GM18868 (cell line): ENCODE data around the gene SRR.

Experiments used
- ATAC-seq: cut with Tn5 transposase; IDR thresholded peaks from one replicate; pipeline ENCODE4 v1.9.1; 2021; ENCODE audit warnings: mild to moderate bottlenecking, moderate library complexity; ENCODE audit not compliant: unreplicated experiment

Gene SRR

DNA sequence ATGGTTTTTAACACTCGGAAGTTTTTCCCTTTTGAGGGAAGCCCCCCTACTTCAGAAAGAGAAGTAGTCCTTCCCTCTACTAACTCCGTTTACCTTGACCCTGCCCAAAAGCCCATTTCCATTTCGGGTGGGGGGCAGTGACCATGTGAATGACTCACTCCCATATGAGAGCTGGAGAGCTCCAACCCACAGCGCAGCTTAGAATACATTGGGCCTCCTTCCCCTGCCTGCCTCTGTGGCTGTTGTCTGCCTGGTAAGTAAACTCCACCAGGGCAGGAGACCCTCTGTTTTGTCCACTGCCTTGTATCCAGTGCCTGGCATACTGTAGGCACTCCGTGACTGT lies 34.5 kb downstream of the SRR start:
- ATAC-seq: no peak

DNA sequence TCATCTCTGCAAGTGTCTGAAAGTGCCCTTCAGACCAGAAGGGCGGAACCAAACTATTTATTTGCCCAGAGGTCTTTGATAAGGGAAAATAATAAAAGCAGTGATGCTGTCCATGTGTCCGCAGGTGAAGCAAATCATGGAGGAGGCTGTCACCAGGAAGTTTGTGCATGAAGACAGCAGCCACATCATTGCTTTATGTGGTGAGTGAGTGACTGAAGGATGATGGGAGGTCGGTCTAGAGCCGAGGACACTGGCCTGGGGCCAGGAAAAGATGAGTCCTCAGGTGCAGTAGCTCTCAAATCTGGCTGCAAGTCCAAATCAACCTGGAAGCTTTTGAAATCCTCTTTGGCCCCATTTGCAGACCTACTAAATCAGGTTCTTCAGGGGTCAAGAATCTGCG lies 39.7 kb downstream of the SRR start:
- no peak for ATAC-seq

DNA sequence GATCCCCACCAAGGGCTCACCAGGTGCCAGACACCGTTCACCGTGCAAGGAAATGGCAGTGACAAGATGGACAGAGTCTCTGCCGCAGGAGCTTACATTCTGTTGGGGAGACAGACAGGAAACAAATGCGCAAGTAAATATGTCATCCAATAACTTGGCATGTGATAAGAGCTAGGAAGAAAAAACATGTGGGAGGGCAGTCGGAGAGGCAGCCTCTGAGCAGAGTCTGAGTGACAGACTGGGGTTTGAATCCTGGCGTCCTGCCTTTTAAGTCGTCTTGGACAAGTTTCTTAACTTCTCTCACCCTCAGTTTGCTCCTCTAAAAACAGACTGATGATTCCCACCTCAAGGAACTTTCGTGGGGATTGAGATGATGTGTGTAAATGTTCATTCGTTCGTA lies 40.8 kb downstream of the SRR start:
- ATAC-seq: no peak

DNA sequence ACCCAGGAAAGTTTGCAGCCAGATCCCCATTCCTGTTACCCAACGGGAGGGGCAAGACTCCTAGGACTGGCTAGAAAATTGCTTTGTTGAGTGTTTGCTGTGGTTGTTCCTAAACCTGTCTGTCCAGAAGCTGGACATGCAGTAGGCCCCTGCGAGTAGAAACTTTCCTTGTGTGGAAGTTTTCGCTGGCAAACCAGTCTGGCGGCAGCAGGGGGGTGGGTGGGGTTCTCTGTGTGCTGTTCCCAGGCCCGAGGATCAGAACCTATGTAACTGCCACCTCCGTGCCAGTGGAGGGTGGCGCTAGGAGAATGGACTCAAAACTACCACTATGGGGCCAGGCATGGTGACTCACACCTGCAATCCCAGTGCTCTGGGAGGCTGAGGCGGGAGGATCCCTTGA lies 42.7 kb downstream of the SRR start:
- no peak for ATAC-seq

DNA sequence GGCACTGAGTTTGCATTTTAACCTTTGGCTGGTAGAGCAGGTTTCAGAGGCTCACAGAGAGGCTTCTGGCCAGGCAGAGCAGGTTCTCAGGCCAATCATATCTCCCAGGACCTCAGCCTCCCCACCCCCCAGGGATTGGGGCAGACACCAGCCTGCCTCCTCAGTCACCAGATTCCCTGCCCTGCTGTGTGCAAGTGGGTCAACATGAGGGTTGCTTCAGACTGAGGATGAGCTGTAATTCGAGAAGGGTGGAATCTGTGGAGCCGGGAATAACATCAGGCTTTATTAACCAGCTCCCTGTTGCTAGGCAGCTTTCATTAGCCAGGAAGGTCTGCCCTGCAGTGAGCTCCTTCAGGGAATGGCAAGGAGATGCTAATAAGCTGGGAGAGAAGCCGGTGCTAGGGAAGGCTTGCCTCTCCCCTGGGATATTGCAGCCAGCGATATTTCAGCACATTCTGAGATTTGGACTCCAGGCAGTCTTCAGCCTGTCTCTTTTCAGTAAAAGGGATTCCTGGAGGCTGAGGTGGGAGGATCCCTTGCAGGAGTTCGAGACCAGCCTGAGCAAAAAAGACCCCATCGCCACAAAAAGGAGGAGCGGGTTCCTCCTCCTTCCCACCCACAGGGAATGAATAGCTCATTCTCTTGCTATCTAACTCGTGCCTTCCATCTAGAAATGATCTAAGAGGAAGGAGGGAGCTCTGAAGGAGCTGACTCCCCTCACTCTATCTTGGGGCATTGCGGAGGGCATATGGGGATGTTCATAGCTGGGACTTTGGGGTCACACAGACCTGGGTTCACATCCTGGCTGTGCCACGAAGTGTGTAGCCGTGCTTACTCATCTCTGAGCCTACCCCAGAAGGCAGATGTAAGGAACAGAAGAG lies 44.3 kb downstream of the SRR start:
- ATAC-seq: no peak

DNA sequence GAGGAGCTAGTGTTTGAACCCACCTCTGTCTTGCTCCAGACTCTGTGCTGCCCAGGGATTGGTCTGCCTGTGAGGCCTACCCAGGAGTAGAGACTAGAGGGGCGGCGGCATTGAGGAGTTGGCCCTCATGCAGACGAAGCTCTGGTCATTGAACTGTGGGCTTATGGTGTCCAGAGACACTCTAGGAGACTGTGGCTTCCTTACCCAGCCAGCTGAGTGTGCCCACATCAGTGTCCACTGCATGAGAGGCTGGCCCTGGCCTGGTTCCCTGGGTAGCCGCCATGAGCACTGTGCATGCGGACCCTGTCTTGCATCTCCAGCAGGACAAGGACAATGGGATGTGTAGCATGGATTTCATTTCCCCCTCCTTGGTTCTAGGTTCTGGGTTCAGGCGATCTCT lies 47.5 kb downstream of the SRR start:
- ATAC-seq: no peak

DNA sequence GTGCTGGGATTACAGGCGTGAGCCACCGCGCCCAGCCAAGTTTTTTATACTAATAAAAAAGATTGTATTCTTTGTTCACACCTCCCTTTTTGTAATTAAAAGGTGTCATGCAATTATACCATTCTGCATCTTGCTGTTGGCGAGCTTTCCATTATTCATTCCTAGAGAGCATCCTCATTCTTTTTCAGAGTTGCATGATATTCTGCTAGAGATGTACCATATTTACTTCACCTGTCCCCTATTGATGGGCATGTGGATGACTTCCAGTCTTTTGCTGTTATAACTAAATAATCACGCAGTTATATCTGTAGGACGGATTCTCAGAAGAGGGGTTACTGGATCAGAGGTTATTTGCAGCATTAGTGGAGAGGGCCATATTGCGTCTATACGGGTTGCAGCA lies 50.6 kb downstream of the SRR start:
- ATAC-seq: no peak

DNA sequence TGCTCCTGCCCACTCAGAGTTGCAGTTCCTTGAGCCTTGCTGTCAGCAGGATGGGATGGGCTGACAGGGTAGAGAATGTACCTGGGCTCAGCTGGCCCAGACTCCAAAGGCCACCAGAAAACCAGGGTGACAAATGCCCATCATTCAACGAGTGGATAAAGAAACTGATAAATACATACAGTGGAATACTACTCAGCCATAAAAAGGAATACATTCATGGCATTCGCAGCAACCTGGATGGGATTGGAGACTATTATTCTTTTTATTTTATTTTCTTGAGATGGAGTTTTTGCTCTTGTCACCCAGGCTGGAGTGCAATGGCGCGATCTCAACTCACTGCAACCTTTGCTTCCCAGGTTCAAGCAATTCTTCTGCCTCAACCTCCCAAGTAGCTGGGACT lies 53.5 kb downstream of the SRR start:
- no peak for ATAC-seq

DNA sequence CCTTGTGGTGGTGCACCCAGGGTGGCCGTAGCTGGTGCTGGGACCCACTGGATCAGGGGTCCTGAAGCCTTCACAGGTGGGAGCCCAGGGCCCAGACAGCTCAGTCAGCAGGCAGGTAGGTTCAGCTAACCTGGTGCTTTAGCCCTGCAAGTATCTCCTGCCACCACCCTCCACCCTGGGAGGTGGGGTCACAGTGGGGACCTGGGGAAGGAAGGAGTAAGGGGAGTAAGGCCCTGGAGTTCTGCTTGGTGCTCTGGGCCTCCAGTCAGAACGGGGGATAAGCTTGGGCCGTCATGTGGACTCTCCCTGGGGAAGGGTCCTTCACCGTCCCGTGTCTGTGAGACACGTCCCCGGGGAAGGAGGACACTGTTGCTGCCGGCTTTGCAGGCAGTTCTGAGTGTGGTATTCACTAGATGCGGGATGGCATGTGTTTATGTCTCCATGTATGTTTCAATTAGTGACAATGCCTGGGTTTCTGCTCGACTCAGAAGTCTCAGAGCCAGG lies 54.2 kb downstream of the SRR start:
- ATAC-seq: no peak

DNA sequence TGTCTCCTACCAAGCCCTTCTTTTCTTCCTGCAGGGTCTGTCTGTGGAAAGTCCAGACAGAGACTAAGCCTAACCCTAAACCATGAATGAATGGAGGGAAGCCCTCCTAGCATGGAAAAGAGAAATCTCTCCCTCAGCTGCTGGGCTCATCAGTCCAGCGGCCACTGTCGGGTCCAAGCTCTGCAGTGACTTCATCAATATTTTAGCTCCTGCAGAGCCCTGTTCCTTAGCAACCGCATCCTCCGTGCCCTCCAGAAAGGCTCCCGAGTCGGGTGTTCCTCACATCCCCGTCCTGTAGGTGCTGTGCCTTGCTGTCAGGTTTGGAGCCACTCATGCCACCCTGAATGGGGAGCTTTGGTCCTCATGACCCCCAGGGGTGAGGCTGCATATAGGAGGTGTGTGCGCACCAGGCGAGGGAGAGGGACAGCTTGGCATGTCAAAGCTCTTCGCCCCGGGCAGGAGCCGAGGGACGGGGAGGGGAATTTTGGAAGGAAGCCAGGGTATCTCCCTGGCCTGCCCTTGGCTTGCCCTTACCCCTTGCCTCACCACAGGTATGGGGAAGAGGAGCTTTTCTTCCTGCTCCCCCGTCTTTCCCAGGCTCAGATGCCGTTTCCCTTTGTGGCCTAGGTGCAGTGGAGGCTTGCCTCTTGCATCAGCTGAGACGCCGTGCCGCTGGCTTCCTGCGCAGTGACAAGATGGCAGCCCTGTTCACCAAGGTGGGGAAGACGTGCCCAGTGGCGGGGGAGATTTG lies 57.4 kb downstream of the SRR start:
- ATAC-seq: no peak

DNA sequence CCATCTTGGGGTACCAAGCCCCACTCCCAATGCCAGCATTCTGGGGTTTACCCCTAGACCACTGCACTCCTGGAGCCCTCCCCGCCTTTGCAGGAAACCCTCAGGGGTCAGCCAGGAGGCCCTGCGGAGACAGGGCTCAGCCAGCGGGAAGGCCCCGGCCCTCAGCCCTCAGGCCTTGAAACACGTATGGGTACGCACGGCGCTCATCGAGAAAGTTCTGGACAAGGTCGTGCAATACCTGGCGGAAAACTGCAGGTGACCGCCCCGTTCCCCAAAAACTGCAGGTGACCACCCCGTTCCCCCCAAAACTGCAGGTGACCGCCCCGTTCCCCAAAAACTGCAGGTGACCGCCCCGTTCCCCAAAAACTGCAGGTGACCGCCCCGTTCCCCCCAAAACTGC lies 58.3 kb downstream of the SRR start:
- ATAC-seq: no peak

DNA sequence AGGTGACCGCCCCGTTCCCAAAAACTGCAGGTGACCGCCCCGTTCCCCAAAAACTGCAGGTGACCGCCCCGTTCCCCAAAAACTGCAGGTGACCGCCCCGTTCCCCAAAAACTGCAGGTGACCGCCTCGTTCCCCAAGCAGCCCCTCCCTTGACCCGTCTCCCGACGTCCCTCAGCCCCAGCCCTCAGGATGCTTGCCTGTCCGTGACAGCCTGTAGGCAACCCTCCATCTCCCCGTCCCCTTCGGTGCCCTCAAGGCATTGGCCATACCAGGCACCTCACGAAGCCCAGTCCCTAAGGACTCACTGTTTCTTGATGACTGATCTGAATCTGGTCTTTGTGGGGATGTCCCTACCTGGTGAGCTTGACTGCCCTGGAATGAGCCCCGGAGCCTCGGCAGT lies 58.7 kb downstream of the SRR start:
- ATAC-seq: no peak

DNA sequence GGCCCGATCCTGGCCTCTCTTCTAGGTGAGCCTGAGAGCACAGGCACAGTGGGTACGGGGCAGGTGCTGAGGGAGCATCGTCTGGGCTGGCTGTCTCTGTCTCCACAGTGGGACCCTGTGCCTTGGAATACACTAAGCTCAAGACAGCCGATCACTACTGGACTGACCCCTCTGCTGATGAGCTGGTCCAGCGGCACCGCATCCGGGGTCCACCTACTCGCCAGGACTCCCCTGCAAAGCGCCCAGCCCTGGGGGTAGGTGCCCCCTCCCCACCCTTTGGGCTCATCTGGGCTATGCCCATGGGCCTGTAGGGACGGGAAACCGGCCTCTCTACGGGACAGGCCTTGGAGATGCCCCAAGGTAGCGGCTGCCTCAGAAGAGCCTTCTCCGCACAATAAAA lies 59.1 kb downstream of the SRR start:
- no peak for ATAC-seq

DNA sequence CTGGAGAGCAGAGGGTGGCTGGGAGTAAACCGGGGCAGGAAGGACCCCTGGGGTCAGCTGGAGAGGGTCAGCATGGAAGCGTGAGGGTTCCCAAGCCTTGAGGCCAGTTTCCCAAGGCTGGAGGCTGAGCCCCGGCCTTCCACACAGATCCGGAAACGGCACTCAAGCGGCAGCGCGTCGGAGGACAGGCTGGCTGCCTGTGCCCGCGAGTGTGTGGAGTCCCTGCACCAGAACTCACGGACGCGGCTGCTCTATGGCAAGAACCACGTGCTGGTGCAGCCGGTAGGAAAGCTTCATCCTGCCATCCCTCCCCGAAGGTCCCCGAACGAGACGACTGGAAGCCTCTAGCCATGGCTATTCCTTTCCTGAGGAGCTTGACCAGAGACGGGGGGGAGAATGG lies 59.6 kb downstream of the SRR start:
- ATAC-seq: no peak

DNA sequence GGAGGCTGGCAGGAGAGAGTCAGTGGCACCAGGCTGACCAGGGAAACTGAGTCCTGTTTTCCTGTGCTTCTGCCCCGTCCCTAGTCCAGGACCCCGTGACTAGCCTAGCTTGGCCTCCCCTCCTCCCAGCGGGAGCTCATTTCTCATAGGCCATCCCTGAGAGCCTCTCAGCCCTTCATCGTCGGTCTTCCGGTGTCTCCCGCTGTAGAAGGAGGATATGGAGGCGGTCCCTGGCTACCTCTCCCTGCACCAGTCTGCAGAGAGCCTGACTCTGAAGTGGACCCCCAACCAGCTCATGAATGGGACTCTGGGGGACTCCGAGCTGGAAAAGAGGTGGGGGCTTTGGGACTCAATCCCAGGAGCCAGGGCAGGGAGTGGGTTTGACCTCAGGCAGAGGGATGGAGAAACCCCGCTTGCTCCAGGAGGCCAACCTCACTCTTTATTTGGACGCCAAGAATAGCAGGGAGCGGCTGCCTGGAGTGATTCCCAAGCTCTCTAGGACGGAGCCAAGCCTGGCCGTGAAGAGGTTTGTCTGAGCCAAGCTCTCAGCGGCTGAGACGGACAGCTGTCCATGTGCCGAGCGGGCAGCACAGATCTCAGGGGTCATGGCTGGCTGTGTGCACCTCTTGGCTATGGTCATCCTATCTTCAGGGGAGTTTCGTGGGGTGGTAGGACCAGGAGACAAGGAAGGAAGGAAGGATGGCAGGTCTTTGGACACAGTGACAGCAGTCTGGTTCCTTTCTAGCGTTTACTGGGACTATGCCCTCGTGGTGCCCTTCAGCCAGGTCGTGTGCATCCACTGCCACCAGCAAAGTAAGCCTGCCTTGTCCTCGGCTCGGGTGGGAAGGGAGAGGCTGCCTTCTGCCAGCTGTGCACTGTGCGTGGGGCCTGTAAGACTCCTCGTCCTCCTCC lies 60.4 kb downstream of the SRR start:
- ATAC-seq: no peak

DNA sequence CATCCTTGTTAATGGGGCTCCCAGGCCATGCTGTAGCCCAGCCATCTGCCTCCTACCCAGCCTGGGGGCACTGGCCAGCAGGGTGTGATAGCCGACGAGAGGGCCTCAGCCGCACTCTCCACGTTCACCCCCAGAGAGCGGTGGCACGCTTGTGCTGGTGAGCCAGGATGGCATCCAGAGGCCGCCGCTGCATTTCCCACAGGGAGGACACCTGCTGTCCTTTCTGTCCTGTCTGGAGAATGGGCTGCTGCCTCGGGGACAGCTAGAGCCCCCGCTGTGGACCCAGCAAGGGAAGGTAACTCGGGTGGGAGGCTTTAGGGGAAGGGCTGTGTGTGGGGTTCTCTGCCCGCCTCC lies 61.0 kb downstream of the SRR start:
- ATAC-seq: no peak

DNA sequence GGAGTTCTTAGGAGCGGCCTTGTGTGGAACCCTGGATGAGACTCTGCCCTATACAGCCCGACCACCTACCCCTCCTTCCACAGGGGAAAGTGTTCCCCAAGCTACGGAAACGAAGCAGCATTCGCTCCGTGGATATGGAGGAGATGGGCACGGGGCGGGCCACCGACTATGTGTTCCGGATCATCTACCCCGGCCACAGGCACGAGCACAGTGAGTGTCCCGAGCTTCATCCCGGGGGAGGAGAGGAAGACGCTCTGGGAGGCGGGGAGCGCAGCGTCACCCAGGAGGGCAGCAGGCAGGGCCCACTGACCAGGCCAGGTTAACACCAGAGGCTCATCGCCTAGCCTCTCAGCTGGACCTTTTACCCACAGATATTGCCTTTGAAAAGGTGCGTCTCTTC lies 61.4 kb downstream of the SRR start:
- ATAC-seq: no peak

DNA sequence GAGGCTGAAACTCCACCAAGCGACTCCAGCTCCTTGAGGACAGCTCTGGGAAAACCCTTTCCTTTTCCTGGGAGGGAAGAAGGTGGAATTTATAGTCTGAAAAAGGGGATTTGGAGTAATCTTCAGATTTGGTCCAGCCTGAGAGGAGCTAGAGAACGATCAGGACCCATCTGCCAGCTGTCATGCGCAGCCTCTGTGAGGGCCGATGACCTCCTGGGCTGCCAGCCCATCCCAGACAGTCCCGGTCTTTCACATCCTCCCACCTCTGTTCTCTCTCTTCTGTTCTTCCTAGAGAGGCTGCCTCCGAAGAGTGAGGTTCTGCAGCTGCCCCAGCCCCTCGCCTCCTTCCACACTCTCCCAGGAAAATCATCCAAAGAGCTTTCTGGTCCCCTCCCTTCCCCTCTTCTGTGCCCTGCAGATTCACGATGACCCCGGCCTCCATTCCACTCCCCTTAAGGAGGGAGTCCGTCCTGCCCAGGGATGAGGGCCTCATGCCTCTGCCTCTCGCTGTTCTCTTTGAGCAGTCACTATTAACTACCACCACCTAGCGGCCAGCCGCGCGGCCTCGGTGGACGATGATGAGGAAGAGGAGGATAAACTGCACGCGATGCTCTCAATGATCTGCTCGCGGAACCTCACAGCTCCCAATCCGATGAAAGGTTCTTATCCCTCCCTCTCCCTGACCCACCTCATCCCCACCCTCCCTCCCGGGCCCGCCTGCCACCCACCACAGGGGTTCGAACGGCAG lies 63.2 kb downstream of the SRR start:
- ATAC-seq: no peak

DNA sequence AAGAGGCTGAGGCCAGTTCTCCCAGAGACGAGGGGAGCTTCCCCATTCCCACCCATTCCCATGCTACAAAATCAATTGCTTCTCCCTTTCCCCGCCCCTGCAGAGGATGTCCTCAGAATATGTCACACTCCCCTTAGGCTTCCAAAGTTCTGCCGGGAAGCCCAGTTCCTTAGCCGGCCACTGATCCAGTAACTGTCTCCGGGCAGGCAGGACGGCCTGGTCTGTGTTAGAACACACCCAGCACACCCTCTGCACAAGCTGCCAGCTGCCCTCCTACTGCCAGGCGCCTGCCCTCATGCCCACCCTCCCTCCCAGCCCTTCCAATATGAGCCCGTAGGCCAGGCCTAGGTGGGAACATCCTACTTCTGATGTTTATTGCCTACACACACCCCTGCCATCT lies 64.6 kb downstream of the SRR start:
- no peak for ATAC-seq

DNA sequence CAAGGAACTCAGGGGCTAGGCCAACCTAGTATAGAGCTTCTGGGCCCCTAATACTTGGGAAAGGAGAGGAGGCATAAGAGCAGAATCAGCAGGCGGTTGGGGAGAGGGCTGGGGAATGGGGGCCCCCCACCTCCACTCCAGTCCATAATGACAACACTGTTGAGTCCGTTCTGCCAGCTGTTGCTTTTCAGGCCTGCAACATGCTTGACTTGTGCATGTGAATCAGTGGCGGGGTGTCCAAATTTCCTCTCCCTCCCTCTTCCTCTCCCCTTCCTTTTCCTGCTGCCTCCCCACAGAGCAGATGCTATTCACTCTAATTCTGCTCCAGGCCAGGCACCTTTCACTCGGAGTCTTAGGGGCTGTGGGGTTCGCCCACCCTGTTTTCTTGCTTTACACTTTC lies 65.3 kb downstream of the SRR start:
- ATAC-seq: no peak
